PFSK-1 (cell line): ENCODE data around the gene PIP4K2A.

Experiments
- FOXP2 ChIP-seq: optimal IDR thresholded peaks from 2 replicates; pipeline ENCODE3; 2011; ENCODE audit warnings: borderline replicate concordance, control low read depth, inconsistent platforms; ENCODE audit not compliant: insufficient read depth; ENCODE audit errors: extremely low read length, extremely low read depth
- POLR2AphosphoS5 ChIP-seq: IDR thresholded peaks from 2 replicates; pipeline ENCODE4 v1.6.1; 2012; ENCODE audit warnings: low read depth, mild to moderate bottlenecking, control low read depth, low read length, moderate library complexity
- REST ChIP-seq, 2 experiments: IDR thresholded peaks; 2 replicates each; pipeline versions ENCODE4 v1.6.1 to v1.8.0; 2011 to 2012; ENCODE audit warnings: low read depth in 2 of 2, low read length in 2 of 2, control low read depth in 1 of 2, inconsistent platforms in 1 of 2, mild to moderate bottlenecking in 1 of 2, moderate library complexity in 1 of 2; ENCODE audit not compliant: insufficient read depth in 1 of 2
- SIN3A ChIP-seq: IDR thresholded peaks from 2 replicates; pipeline ENCODE4 v1.6.1; 2012; ENCODE audit warnings: mild to moderate bottlenecking, low read length, moderate library complexity, borderline replicate concordance; ENCODE audit not compliant: insufficient read depth
- TAF1 ChIP-seq: IDR thresholded peaks from 2 replicates; pipeline ENCODE4 v1.6.1; 2012; ENCODE audit warnings: low read length, control low read depth, borderline replicate concordance; ENCODE audit not compliant: insufficient read depth

Gene PIP4K2A

DNA sequence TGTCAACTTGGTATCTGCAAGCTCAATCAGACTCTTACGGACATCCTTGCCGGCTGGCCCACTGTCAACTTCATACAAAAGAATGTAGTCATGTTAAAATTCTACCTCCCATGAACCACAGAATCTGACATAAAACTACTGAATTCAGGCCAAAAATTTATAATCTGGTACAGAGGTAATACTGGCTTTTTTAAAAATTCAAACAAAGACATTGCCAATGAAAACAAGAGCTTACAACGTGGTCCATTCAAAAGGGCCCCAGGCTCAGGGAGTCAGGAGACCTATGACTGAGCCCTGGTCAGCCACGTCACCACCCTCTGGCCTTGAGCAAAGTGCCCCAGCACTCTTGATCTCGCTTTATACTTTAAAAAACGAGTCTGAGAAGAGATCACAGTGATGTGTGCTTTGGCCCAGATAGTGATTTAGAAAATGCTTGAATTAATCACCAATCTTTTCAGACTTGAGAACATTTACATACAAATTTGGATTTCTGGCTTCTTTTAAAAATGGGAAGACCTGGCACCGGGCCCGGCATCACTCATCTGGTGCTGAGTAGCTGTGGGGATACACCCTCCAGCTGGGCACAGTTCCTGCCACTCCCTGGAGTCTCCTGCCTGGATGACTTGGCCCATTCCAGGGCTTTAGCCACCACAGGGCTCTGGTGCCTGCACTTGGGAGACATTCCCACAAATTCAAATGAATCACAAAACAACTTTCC lies 94.1 kb downstream of the PIP4K2A start:
- TF ChIP-seq SIN3A = 0 out of 2 replicates have a peak, but pooled peaks have one; percentile 60
- no peak for TF ChIP-seq REST (IDR thresholded peaks at IDR 0.05; ENCODE audit: insufficient read depth in 1 of 2, low read depth in 2 of 2, low read length in 2 of 2)

GRCh38 chr10:22619101-22619500 lies 95.3 kb downstream of the PIP4K2A start:
- TF ChIP-seq SIN3A (no peak), FOXP2 (no peak), POLR2AphosphoS5 (no peak), REST (IDR thresholded peaks at IDR 0.05; ENCODE audit: insufficient read depth in 1 of 2, low read depth in 2 of 2, low read length in 2 of 2) (no peak), TAF1 (no peak)

GRCh38 chr10:22618078-22618785 lies 96.1 kb downstream of the PIP4K2A start:
- TF ChIP-seq SIN3A (no peak), REST (IDR thresholded peaks at IDR 0.05; ENCODE audit: insufficient read depth in 1 of 2, low read depth in 2 of 2, low read length in 2 of 2) (no peak), FOXP2 (no peak), POLR2AphosphoS5 (no peak), TAF1 (no peak)

DNA sequence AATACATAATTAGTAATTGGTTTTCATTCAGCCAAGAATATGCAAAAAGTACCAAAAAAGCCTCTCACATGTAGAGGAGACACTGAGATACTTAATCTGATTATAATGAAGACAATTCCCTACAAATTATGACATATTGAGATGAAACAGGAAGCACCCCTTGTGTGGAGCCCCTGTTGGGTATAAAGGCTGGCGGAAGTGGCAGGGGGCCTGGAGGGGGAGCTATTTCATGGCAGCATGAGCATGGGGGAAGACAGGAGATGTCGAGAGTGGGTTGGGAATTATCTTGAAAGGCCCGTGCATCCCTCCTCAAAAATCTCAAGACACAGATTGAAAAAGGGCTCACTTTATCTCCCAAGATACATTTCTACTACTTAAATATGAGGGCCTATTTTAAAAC lies 96.9 kb downstream of the PIP4K2A start:
- no peak for TF ChIP-seq SIN3A
- no peak for TF ChIP-seq POLR2AphosphoS5
- TF ChIP-seq REST (IDR thresholded peaks at IDR 0.05; ENCODE audit: insufficient read depth in 1 of 2, low read depth in 2 of 2, low read length in 2 of 2) = no peak
- no peak for TF ChIP-seq FOXP2
- TF ChIP-seq TAF1 = no peak

GRCh38 chr10:22617051-22617450 lies 97.3 kb downstream of the PIP4K2A start:
- no peak for TF ChIP-seq REST (IDR thresholded peaks at IDR 0.05; ENCODE audit: insufficient read depth in 1 of 2, low read depth in 2 of 2, low read length in 2 of 2)
- TF ChIP-seq TAF1 = no peak
- TF ChIP-seq FOXP2 = no peak
- no peak for TF ChIP-seq SIN3A
- TF ChIP-seq POLR2AphosphoS5 = no peak
